ENCODE data around the gene RHBDF2.

GRCh38 chr17:76492123-76492988, 8.9 kb downstream of the RHBDF2 start:
- no peak for TF ChIP-seq CTCF (conservative IDR thresholded peaks at IDR 0.05)
- no peak for TF ChIP-seq EZH2 (IDR thresholded peaks at IDR 0.05; ENCODE audit: low read depth)

Measured in PC-9 (cell line).